HG02759 (cell line): ENCODE data around the gene FAM180A.
"Not testable (repeated sequence)": the region's sequence is repeated elsewhere in the genome, so short reads cannot be mapped to it uniquely, and the experiment has no call there.

Experiments used
- ATAC-seq: cut with Tn5 transposase; IDR thresholded peaks from one replicate; pipeline ENCODE4 v1.9.1; 2021; ENCODE audit warnings: mild to moderate bottlenecking, moderate library complexity; ENCODE audit not compliant: unreplicated experiment

FAM180A gene

DNA sequence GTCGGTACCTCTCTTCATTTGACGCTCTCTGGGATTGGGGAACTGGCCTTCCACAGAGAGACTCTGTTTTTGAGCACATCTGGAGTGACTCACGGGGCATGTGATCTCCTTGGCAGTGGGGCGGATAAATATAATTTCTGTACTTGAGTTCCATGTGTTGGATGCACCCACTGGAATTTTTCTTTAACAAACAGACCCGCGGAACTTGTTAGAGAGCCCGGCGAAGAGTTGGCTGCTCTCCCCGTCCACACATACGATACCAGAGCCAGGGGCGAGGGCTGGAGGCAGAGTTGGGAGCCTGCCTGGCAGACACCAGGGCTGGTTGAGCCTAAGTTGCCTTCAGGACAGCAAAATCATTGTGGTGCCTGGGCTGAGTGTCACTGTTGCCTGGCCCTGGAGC is at the start of gene FAM180A:
Gene FAM180A, minus strand, starts transcription at position 44 of the 400 bp plus-strand sequence. CDS start 233 bp downstream, outside the sequence.
- ATAC-seq = no peak

- no peak for ATAC-seq
Observed at GRCh38 chr7:135798095-135798494, 49.5 kb upstream of the FAM180A start.

GRCh38 chr7:135795846-135796570 is 47.4 kb upstream of the FAM180A start:
- ATAC-seq = no peak

DNA sequence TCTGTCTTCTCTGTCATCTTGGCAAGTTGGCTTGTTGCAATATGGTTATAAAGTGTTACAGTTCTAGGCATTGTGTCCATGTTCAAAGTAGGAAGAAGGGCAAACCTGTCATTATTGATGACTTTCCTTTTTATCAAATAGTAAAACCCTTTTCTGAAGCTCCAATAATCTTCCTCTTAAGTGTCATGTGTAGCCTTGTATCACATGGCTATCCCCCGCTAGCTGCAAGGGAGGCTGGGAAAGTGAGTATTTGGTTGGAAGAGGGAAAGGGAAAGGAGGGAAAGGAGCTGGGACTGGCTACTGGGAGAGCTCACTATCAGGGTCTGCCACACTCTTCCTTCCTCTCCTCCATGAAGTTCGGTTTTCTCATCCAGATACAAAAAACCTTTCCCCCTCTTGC is 45.2 kb upstream of the FAM180A start:
- ATAC-seq = no peak

GRCh38 chr7:135792866-135793265 is 44.3 kb upstream of the FAM180A start:
- ATAC-seq = no peak

DNA sequence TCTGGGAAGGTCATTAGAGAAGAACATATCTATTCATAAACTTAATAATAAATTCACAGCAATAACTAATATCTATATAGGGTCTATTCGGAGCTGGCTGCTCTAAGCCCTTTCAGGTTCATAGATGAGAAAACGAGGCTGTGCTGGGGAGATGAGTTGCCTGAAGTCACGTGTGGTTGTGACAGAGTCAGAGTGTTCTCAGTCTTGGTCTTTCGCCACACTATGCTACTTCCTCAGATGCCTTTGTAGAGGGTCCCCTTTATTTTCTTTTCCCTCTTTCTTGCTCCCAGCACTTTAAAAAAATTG is 43.7 kb upstream of the FAM180A start:
- ATAC-seq = no peak

DNA sequence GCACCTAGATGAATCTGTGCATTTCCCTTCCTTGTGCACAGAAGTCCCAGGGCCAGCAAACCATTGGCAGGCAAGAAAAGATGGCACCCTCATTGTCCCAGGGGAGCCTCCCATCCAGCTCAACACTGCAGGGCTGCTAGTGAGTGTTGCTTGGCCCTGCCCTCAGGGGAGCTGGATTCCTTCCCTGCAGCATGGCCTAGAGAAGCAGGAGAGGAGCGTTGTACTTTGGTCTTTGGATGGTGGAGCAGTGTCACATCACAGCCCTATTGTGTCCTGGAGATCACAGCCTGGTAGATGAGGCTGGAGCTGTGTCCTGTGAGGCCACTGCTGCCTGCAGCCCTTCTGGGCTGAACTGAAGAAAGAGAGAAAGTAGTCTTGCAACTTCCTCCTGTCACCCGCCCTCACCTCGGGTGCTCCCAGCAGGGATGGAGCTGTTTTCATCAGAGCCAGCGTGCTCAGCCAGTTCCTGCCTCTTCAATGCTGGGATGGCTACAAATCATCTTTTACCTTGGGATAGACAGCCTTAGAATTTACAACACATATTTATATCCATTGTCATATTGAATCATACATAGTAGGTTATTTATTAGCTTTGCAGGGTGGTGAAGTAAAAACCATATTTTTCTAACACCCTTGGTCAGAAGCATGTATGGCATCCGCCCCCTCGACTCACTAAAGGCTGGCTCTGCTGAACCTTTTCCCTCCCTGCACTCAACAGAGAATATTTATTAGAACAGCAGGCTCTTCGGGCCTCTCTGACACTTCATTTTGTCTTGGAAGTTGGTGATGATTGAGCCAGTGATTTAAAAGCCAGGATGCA is 43.1 kb upstream of the FAM180A start:
- ATAC-seq = no peak

DNA sequence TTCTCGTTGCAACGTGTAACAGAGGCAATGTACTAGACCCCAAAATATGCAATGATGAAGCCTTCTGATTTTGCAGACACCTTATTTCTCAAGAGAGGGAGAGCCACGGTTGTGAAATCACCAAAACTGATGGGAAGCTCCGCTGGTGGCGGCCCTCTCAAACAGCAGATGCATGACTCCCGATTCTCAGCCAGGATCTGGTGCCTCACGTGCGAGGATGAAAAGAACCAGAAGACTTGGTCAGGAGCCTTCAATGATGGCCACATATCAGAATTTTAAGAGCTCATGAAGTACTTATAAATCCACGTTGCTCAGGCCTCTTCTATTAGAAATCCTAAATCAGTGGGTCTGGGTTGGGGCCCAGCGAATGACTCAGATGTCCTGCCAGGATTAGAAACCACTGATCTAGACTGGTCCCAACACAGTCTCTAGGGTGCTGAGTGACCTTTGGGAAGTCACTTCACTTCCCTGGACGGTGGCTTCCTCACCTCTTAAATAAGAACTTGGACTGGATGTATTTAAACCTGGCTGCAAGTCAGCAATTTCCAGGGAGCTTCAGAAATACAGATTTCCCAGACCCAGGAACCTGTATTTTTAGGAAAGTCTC is 41.9 kb upstream of the FAM180A start:
- no peak for ATAC-seq

GRCh38 chr7:135789956-135790355 is 41.3 kb upstream of the FAM180A start:
- no peak for ATAC-seq

- no peak for ATAC-seq
Observed at GRCh38 chr7:135789431-135789830, 40.8 kb upstream of the FAM180A start.

DNA sequence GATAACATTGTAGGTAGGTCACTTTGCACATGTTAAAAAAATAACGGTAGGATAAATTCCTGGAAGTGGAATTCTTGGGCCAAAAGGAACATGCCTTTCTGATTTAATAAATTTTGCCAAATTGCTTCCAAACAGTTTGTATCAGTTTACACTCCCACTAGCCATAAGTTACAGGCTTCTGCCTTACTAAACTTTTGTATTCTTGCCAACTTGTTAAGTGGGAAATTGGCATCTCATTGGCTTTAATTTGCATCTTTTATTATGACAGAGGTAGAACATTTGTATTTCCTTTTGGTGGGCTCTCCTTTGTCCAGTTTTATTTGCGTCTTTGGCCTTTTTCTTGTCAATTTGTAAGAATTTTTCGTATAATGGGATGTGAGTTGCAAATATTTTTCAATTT is 38.3 kb upstream of the FAM180A start:
- no peak for ATAC-seq

DNA sequence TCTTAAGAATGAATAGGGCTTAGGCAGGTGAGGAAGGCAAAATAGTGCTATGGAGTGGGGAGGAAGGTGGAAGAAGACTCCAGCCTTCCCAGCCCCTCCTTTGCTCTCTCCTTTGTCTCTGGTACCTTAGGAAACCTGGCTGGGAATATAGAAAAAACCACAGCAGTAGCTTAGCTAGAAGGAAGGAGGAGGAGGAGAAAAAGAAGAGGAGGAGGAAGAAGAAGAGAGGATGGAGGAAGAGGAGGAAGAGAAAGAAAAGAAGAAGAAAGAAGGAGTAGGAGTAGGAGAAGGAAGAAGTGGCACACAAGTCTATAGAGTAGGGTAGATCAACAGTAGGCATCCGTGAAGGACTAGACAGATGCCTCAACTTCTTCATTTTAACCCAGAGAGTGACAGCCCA is 36.5 kb upstream of the FAM180A start:
- no peak for ATAC-seq

- no peak for ATAC-seq
Observed at GRCh38 chr7:135784013-135784412, 35.4 kb upstream of the FAM180A start.

DNA sequence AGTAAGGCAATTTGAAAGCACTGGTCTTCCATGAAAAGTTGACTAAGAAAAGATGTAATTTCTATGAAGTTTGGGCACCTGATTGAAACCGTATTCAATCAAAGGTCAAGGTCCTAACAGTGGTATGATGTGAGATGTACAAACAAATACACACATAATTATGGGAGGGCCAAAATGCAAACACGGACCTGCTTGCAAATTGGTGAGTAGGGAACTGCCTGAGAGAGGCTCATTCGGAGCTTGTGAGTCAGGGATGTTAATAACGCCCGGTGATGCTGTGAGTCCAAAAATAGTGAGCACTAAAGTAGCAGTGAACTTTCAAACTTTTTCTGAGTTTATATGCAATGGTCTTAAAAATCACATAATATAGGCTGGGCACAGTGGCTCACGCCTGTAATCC is 34.2 kb upstream of the FAM180A start:
- no peak for ATAC-seq

DNA sequence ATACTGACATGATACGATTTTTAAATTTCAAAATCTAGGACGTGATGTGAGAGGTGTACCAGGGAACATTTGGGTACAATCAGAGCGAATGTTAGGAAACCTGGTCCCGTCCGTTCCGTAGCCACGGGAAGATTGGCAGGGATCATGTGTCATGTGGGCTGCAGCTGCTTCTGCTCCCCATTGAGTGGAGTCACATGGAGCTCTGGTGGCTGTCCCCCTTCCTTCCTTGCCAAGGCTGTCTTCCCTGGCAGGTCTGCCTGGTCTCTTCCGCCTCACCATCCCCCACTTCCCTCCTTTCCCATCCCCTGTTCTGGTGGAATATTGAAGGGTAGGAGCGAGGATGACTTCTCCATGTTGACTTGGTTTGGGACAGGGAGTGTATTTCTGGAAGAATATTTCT is 33.8 kb upstream of the FAM180A start:
- ATAC-seq = no peak

- no peak for ATAC-seq
Observed at GRCh38 chr7:135777626-135778398, 29.2 kb upstream of the FAM180A start.

GRCh38 chr7:135775915-135776314 is 27.3 kb upstream of the FAM180A start:
- ATAC-seq = not testable (repeated sequence)

GRCh38 chr7:135775230-135775629 is 26.6 kb upstream of the FAM180A start:
- ATAC-seq = no peak

- ATAC-seq = no peak
Observed at GRCh38 chr7:135774284-135774683, 25.7 kb upstream of the FAM180A start.

GRCh38 chr7:135773464-135773863 is 24.9 kb upstream of the FAM180A start:
- no peak for ATAC-seq

DNA sequence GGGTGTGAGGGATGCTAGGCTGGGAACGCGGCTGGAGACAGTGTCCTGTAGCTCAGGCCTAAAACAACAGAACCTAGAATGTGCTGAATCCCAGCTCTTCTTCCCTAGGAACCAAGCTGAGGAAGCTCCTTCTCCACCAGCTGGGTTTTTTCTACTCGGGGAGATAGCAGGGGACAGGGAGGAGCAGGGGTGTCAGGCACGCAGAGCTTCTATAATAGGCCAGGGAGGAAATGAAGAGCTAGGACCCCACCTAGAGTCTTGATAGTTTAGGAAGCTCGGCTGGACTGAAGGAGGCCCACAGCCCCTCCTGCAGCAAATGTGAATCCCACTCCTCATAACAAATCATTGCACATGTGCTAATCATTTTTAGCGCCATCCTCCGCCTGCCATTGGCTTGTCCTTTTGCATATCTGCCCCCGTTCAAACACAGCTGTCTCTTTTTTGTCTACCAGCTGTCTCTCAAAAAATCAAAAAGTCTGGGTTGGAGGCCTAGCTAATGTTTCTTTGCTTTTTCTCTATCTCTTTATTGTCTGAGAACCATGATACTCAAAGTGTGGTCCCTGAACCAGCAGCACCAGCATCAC is 24.1 kb upstream of the FAM180A start:
- ATAC-seq = no peak
